ENCODE results near the gene LONRF2.

GRCh38 chr2:100230754-100231153 is 91.5 kb downstream of the LONRF2 start:
- TF ChIP-seq CTCF (IDR thresholded peaks at IDR 0.05) (no peak), ZFP36 (IDR thresholded peaks at IDR 0.05; ENCODE audit: borderline replicate concordance, partially characterized antibody) (no peak), ESRRA (IDR thresholded peaks at IDR 0.05; ENCODE audit: borderline replicate concordance, low read length) (no peak), ZNF302 (CRISPR knock-in tag; IDR thresholded peaks at IDR 0.05) (no peak), MAFK (IDR thresholded peaks at IDR 0.05; ENCODE audit: partially characterized antibody) (no peak), MAX (IDR thresholded peaks at IDR 0.05) (no peak)
